Measurements from ENCODE around the gene SMYD3. TPM values are rescaled to one million over a fixed set of nuclear protein-coding genes. Genes with fewer than 3 reads are reported as not detected.

SMYD3 gene
- total and polyA plus RNA-seq, 10 of the 15 experiments (the other 5 are each of a cell fraction or from before 2014, with no cell fraction given), result 18.3 to 54.0 (median 24.8) TPM

- TF ChIP-seq NFIC (IDR thresholded peaks at IDR 0.05; ENCODE audit: low read depth, low read length), result peak; percentile 21; the same call in 1 of the 2 replicates
- no peak for TF ChIP-seq IRF3 (IDR thresholded peaks at IDR 0.05)
- TF ChIP-seq ZNF687 (IDR thresholded peaks at IDR 0.05), result no peak
- TF ChIP-seq MLLT1 (IDR thresholded peaks at IDR 0.05), result no peak
- TF ChIP-seq PML (IDR thresholded peaks at IDR 0.05; ENCODE audit: low read length), result no peak
Measured at GRCh38 chr1:245999697-246000637, 507.1 kb downstream of the SMYD3 start (continued).
